ENCODE results near the gene RALGAPB.

DNA sequence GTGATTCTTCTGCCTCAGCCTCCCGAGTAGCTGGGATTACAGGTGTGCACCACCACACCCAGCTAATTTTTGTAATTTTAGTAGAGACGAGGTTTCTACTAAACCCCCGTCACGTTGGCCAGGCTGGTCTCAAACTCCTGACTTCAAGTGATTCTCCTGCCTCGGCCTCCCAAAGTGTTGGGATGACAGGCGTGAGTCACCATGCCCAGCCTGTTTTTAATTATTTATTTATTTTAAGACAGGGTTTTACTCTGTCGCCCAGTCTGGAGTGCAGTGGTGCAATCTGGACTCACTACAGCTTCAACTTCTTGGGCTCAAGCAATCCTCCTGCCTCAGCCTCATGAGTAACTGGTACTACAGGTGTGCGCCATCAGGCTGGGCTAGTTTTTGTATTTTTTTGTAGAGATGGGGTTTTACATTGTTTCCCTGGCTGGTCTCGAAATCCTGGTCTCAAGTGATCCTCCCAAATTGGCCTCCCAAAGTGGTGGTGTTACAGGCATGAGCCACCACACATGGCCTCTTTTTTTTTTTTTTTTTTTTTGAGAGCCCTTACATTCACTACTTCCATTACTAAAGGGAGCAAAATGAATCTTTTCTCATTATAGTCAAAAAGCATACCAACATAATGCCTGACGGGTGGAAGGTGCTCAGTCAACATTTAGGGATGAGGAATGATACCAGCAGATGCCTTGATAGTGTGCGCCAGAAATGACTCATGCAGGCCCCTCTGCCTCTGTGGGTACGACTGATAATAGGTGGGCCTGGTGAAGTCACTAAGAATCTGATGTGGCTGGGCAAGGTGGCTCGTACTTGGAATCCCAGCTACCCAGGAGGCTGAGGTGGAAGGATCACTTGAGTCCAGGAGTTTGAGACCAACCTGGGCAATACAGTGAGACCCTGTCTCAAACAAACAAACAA is 17.8 kb upstream of the RALGAPB start:
- TF ChIP-seq CTCF (IDR thresholded peaks at IDR 0.05) (no peak), POLR2A (IDR thresholded peaks at IDR 0.05) (no peak), POLR2AphosphoS5 (IDR thresholded peaks at IDR 0.05) (no peak)
